Right atrium auricular region (tissue), 2 donors: ENCODE measurements around the gene AHCTF1. TPM values are rescaled to one million over a fixed set of nuclear protein-coding genes. Genes with fewer than 3 reads are reported as not detected.
"Not testable (repeated sequence)": the region's sequence is repeated elsewhere in the genome, so short reads cannot be mapped to it uniquely, and the experiment has no call there.

ENCODE experiments used
- DNase-seq: peaks from one replicate; pipeline ENCODE4 v3.0.0-alpha.2; 2019; ENCODE audit warnings: low spot score
- H3K27ac ChIP-seq, 2 donors: fragments of 200-600 bp; sonication (generic); 1 replicate in 1 of 2; 2 replicates in 1 of 2; pipeline ENCODE4 v1.5.1; 2016 to 2019
- H3K27me3 ChIP-seq, 2 donors: fragments of 200-600 bp; sonication (generic); one replicate each; pipeline versions ENCODE4 v1.5.1 to v1.6.0; 2017 to 2019
- H3K36me3 ChIP-seq: fragments of 200-600 bp; sonication (generic); one replicate; pipeline ENCODE4 v1.5.1; 2016
- H3K4me1 ChIP-seq, 2 donors: fragments of 200-600 bp; sonication (generic); one replicate each; pipeline versions ENCODE4 v1.5.1 to v1.6.0; 2017 to 2019
- H3K4me3 ChIP-seq, 2 donors: fragments of 200-600 bp; sonication (generic); 1 replicate in 1 of 2; 2 replicates in 1 of 2; pipeline ENCODE4 v1.5.1; 2017 to 2019; ENCODE audit warnings: mild to moderate bottlenecking in 1 of 2, moderate library complexity in 1 of 2
- H3K9me3 ChIP-seq, 2 donors: fragments of 200-600 bp; sonication (generic); one replicate each; pipeline ENCODE4 v1.5.1; 2019
- CTCF ChIP-seq, 2 donors: fragments of 200-600 bp; sonication (generic); IDR thresholded peaks; one replicate each; pipeline ENCODE4 v1.5.1; 2019; ENCODE audit warnings: antibody characterized with exemption in 2 of 2
- total RNA-seq, 2 donors: library from RNA; depleted of rRNA; stranded (reverse); fragments of >200 nt; gene quantifications; one replicate each; pipeline ENCODE4 v1.1.0, GENCODE V29; 2016

AHCTF1 gene
- total RNA-seq, 2 donors from 2014 or later = 21.6 to 24.4 TPM

DNA sequence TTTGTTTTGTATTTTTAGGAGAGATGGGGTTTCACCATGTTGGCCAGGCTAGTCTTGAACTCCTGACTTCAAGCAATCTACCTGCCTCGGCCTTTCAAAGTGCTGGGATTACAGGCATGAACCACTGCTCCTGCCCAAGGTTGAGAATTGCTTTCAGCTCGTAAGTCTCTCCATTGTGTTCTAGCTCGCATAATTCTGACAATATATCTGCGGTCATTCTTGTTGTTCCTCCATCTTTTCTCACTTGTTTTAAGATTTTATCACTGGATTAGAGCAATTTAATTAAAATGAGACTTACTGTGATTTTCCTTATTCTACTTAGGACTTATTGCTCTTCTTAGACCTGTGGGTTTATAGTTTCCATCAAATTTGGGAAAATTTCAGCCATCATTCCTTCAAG, 102.9 kb downstream of the AHCTF1 start:
- H3K4me3 ChIP-seq = no peak overlapping the region
- no peaks in the 10 kb centered on the region for H3K36me3 ChIP-seq
- no peaks in the 10 kb centered on the region for H3K27me3 ChIP-seq
- H3K4me1 ChIP-seq = no peaks in the 10 kb centered on the region
- peaks cover 0 to 8% of the 10 kb centered on the region in 2 donors for H3K9me3 ChIP-seq
- TF ChIP-seq CTCF (IDR thresholded peaks at IDR 0.05) = no peak
- H3K27ac ChIP-seq = no peak overlapping the region
- DNase-seq = no peak

DNA sequence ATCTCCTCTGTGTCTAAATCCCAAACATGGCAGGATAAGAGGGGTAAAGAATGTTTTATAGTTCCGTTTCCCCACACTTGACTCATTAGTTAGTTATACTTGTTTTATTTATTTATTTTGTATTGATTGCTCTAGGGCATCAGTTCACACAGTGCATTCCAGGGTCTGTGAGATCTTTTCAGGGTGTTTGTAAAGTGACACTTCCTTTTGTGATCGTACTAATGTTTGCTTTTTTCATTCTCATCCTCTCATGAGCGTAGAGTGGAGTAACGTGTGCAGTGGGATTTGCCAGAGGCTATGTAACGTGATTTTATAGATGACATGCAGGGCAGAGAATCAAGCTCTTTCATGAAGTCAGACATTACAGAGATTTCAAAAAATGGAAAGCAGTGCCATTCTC, 104.4 kb downstream of the AHCTF1 start:
- no peak overlapping the region for H3K27ac ChIP-seq
- H3K27me3 ChIP-seq = no peaks in the 10 kb centered on the region
- H3K36me3 ChIP-seq = no peaks in the 10 kb centered on the region
- no peak for TF ChIP-seq CTCF (IDR thresholded peaks at IDR 0.05)
- peaks cover 0 to 8% of the 10 kb centered on the region in 2 donors for H3K9me3 ChIP-seq
- H3K4me3 ChIP-seq = no peak overlapping the region
- H3K4me1 ChIP-seq = no peaks in the 10 kb centered on the region
- DNase-seq = no peak

DNA sequence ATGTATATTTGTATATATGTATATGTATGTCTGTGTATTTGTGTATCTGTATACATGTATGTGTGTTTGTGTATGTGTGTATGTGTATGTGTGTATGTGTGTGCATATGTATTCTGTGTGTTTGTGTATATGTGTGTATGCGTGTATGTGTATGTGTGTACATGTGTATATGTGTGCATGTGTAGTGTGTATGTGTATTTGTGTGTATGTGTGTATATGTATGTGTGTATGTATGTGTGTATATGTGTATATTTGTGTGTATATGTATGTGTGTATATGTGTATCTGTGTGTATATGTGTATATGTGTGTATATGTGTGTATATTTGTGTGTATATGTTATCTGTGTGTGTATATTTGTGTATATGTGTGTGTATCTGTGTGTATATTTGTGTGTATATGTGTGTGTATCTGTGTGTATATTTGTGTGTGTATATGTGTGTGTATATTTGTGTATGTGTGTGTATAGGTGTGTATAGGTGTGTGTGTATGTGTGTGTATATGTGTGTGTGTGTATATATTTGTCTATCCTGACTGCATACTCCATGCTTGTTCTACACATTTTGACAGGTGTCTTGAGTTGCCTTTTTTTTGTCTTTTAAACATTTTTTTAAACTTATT, 106.1 kb downstream of the AHCTF1 start:
- no peak overlapping the region for H3K27ac ChIP-seq
- H3K27me3 ChIP-seq = no peaks in the 10 kb centered on the region
- peaks cover 0 to 8% of the 10 kb centered on the region in 2 donors for H3K9me3 ChIP-seq
- TF ChIP-seq CTCF (IDR thresholded peaks at IDR 0.05) = no peak
- no peak overlapping the region for H3K4me3 ChIP-seq
- H3K36me3 ChIP-seq = no peaks in the 10 kb centered on the region
- no peak for DNase-seq
- H3K4me1 ChIP-seq = no peaks in the 10 kb centered on the region

DNA sequence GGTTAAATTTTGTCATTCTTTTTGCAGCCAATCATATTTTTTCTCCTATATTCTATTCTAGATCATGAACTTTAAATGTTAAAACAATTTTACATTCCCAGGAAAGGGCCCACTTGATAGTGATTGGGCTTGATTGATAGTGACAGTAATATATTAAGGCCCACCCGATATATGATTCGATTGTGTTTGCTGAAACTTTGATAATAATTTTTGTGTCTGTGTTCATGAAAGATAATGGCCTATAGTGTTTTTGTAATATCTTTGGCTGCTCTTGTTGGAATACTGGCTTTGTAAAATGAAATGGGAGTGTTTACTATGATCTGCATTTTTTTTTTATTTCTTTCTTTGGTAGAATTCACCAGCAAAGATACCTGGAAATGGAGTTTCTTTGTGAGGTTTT, 107.2 kb downstream of the AHCTF1 start:
- H3K4me1 ChIP-seq = no peaks in the 10 kb centered on the region
- H3K27me3 ChIP-seq = no peaks in the 10 kb centered on the region
- no peak for TF ChIP-seq CTCF (IDR thresholded peaks at IDR 0.05)
- peaks cover 0 to 8% of the 10 kb centered on the region in 2 donors for H3K9me3 ChIP-seq
- H3K27ac ChIP-seq = no peak overlapping the region
- no peak overlapping the region for H3K4me3 ChIP-seq
- H3K36me3 ChIP-seq = no peaks in the 10 kb centered on the region
- DNase-seq = no peak

DNA sequence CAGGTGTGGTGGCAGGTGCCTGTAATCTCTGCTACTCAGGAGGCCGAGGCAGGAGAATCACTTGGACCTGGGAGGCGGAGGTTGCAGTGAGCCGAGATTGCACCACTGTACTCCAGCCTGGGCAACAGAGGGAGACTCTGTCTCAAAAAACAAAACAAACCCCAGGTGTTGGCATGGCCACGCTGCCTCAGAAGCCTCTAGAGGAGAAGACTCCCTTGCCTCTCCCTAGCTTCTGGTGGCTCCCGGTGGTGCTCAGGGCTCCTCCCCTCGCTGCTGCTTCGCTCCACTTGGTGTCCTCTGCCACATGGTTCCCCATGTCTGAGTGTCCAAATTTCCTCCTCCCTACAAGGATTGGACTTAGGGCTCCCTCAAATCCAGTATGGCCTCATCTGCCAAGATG, 109.6 kb downstream of the AHCTF1 start:
- DNase-seq, H3K36me3 ChIP-seq, H3K27ac ChIP-seq, H3K4me1 ChIP-seq, H3K27me3 ChIP-seq, H3K9me3 ChIP-seq, H3K4me3 ChIP-seq: not testable (repeated sequence)

GRCh38 chr1:246820666-246821065, 111.1 kb downstream of the AHCTF1 start:
- Histone ChIP-seq H3K27me3 (no peaks in the 10 kb centered on the region), H3K27ac (no peak overlapping the region), H3K36me3 (no peaks in the 10 kb centered on the region), H3K4me1 (no peaks in the 10 kb centered on the region), H3K9me3 (no peaks in the 10 kb centered on the region), H3K4me3 (no peak overlapping the region)
- no peak for DNase-seq
- no peak for TF ChIP-seq CTCF (IDR thresholded peaks at IDR 0.05)

DNA sequence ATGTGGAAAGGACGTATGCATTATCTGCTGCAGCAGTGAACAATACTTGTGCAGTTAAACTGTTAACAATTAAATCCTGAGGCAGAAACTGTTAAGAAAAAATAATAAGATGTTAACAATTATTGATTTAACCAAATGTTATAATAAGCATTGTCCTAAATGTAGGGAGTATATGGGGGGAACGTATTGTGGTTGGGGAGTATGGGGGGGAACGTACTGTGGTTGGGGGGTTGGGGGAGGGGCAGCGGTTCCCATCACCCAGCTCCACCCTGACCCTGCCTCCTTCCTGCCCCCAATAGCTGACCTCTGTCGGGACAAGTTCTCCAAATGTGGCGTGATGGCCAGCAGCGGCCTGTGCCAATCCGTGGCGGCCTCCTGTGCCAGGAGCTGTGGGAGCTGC, 114.0 kb downstream of the AHCTF1 start:
- H3K27ac ChIP-seq, H3K36me3 ChIP-seq, H3K4me1 ChIP-seq, H3K9me3 ChIP-seq, H3K4me3 ChIP-seq, H3K27me3 ChIP-seq, DNase-seq: not testable (repeated sequence)
